OCI-LY7 (cell line): ENCODE data around the gene LTO1. TPM values are rescaled to one million over a fixed set of nuclear protein-coding genes. Genes with fewer than 3 reads are reported as not detected.

Experiments used
- BruUV-seq: library from RNA; stranded (reverse); fragments of 400-500 nt; replicated peaks from 2 replicates; lab custom pipeline; 2021; lab: Mats Ljungman, UMichigan
- CTCF ChIA-PET: fragments of 300-600 bp; sonication (Branson Sonifier 250); formaldehyde crosslinking; loops from one replicate; lab custom pipeline; 2022; ENCODE audit warnings: antibody characterized with exemption; ENCODE audit not compliant: unreplicated experiment; lab: Charles Lee
- POLR2A ChIA-PET: fragments of 300-600 bp; sonication (Branson Sonifier 250); formaldehyde crosslinking; loops from one replicate; lab custom pipeline; 2022; ENCODE audit warnings: antibody characterized with exemption; lab: Charles Lee
- DNase-seq: peaks from one replicate; pipeline ENCODE4 v3.0.0-alpha.2; 2015; ENCODE audit warnings: low spot score
- H2AFZ ChIP-seq: fragments of 200-600 bp; sonication (generic), shearing (Covaris generic); 2 replicates; pipeline ENCODE4 v1.6.1; 2014; ENCODE audit warnings: mild to moderate bottlenecking, antibody characterized with exemption, low read length, moderate library complexity
- H3K27ac ChIP-seq: fragments of 200-600 bp; sonication (generic); 2 replicates; pipeline ENCODE4 v1.5.1; 2014; ENCODE audit warnings: mixed run types, low read depth, mild to moderate bottlenecking, moderate library complexity, low read length, inconsistent platforms; ENCODE audit not compliant: poor library complexity, severe bottlenecking
- H3K36me3 ChIP-seq: fragments of 200-600 bp; sonication (generic); 2 replicates; pipeline ENCODE4 v1.6.1; 2014; ENCODE audit warnings: mild to moderate bottlenecking, antibody characterized with exemption, low read length, moderate library complexity, mixed read lengths; ENCODE audit not compliant: insufficient read depth
- H3K4me1 ChIP-seq: fragments of 200-600 bp; sonication (generic); 2 replicates; pipeline ENCODE4 v1.5.1; 2014; ENCODE audit warnings: mild to moderate bottlenecking, low read length; ENCODE audit not compliant: insufficient read depth, poor library complexity, severe bottlenecking
- H3K4me2 ChIP-seq: fragments of 200-600 bp; sonication (generic); 2 replicates; pipeline ENCODE4 v1.6.1; 2014; ENCODE audit warnings: mild to moderate bottlenecking, low read length
- H3K4me3 ChIP-seq: fragments of 200-600 bp; sonication (generic); 2 replicates; pipeline ENCODE4 v1.5.1; 2014; ENCODE audit warnings: mild to moderate bottlenecking, low read depth, low read length; ENCODE audit not compliant: poor library complexity, severe bottlenecking
- H3K79me2 ChIP-seq: fragments of 200-600 bp; sonication (generic); 2 replicates; pipeline ENCODE4 v1.6.1; 2016; ENCODE audit warnings: low read depth, mild to moderate bottlenecking, low read length, moderate library complexity, mixed read lengths; ENCODE audit not compliant: insufficient read depth
- H3K9me2 ChIP-seq: fragments of 200-600 bp; sonication (generic); 2 replicates; pipeline ENCODE4 v1.6.1; 2016; ENCODE audit warnings: mild to moderate bottlenecking, low read length, mixed read lengths; ENCODE audit not compliant: insufficient read depth
- H3K9me3 ChIP-seq: fragments of 200-600 bp; sonication (generic); 2 replicates; pipeline ENCODE4 v1.6.1; 2014; ENCODE audit warnings: mild to moderate bottlenecking, mixed run types, low read length, mixed read lengths
- H4K20me1 ChIP-seq: fragments of 200-600 bp; sonication (generic); 2 replicates; pipeline ENCODE4 v1.6.1; 2014; ENCODE audit warnings: mild to moderate bottlenecking, antibody characterized with exemption, low read length, moderate library complexity, mixed read lengths; ENCODE audit not compliant: insufficient read depth
- EZH2phosphoT487 ChIP-seq: fragments of 200-600 bp; sonication (generic); IDR thresholded peaks from 2 replicates; pipeline ENCODE4 v1.6.1; 2018; ENCODE audit warnings: low read depth, borderline replicate concordance, mild to moderate bottlenecking, mixed run types, antibody characterized with exemption, low read length, moderate library complexity, mixed read lengths
- intact Hi-C: fragments of 100-400 bp; cut with micrococcal nuclease; formaldehyde crosslinking; loops from one replicate; pipeline ENCODE4 v1.10.0; 2022; ENCODE audit not compliant: unreplicated experiment
- total RNA-seq, 2 experiments: library from RNA; depleted of rRNA in 1 of 2; stranded (reverse); fragments of >200 nt in 1 of 2; shearing (Covaris generic) in 1 of 2; gene quantifications; 2 replicates each; pipeline ENCODE4 v1.2.3, GENCODE V29; 2014 to 2022
- TF ChIP-seq, protein P1 (sequence below): fragments of 200-600 bp; sonication (generic); conservative IDR thresholded peaks from 2 replicates; pipeline ENCODE4 v1.5.1; 2014; ENCODE audit warnings: mild to moderate bottlenecking, antibody characterized with exemption, low read length, moderate library complexity, mixed read lengths

The LTO1 gene
- total RNA-seq, 2 experiments from 2014 or later: 28.8 to 35.9 TPM

DNA sequence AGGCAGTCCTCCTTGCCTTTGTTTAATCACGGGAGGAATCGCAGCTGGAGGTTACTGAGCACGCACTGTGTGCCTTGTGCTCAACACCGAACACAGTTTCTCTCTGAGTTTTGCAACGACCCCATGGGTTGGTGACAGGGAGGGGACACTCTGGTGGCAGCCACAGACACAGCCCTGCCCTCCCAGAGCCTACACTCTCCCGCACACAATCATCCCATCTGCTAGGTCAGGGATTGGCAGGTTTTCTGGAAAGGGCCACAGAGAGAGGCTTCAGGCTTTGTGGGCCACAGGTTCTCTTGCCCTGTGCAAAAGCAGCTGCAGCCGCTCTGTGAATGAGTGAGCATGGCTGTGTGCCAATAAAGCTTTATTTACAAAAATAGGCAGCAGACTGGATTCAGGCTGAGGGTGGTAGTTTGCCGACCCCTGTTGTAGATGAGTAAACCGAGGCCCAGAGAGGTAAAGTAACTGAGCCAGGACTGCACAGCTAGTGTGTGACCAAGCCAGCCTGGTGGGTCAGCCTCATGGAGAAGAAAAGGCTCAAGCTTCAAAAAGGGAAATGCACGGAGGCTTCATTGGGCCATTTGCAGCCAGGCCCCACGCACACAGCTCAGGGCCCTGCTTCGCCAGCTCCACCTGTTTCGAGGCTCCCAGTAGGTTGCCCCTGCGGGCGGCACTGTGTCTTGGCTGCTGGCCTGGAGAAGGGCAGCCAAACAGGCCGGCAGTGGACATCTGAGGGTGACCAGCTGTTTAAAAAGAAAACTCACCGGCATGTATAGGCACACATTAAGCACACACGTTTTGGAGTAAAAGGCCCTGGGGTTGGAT, 16.3 kb downstream of the LTO1 start:
- BruUV-seq: no TSS peak
- no peak overlapping the region for H2AFZ ChIP-seq
- H4K20me1 ChIP-seq: no peaks in the 10 kb centered on the region
- H3K79me2 ChIP-seq: no peaks in the 10 kb centered on the region
- H3K4me1 ChIP-seq: no peaks in the 10 kb centered on the region
- DNase-seq: no peak
- CTCF ChIA-PET: interaction anchor here (0.6 kb wide), 1 partner anchor 11 kb away, joined by 3 read pairs; no protein-coding TSS in a partner anchor
- H3K9me3 ChIP-seq: no peaks in the 10 kb centered on the region
- H3K9me2 ChIP-seq: no peaks in the 10 kb centered on the region
- no peaks in the 10 kb centered on the region for H3K36me3 ChIP-seq
- intact Hi-C loops: no loop called here
- H3K4me2 ChIP-seq: no peak overlapping the region
- H3K27ac ChIP-seq: no peak overlapping the region
- no peak overlapping the region for H3K4me3 ChIP-seq
- no peak for TF ChIP-seq EZH2phosphoT487
- TF ChIP-seq, protein P1, sequence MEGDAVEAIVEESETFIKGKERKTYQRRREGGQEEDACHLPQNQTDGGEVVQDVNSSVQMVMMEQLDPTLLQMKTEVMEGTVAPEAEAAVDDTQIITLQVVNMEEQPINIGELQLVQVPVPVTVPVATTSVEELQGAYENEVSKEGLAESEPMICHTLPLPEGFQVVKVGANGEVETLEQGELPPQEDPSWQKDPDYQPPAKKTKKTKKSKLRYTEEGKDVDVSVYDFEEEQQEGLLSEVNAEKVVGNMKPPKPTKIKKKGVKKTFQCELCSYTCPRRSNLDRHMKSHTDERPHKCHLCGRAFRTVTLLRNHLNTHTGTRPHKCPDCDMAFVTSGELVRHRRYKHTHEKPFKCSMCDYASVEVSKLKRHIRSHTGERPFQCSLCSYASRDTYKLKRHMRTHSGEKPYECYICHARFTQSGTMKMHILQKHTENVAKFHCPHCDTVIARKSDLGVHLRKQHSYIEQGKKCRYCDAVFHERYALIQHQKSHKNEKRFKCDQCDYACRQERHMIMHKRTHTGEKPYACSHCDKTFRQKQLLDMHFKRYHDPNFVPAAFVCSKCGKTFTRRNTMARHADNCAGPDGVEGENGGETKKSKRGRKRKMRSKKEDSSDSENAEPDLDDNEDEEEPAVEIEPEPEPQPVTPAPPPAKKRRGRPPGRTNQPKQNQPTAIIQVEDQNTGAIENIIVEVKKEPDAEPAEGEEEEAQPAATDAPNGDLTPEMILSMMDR: no peak
- POLR2A ChIA-PET: interaction anchor here (0.8 kb wide), 1 partner anchor 947 kb away, joined by 3 read pairs; no protein-coding TSS in a partner anchor

DNA sequence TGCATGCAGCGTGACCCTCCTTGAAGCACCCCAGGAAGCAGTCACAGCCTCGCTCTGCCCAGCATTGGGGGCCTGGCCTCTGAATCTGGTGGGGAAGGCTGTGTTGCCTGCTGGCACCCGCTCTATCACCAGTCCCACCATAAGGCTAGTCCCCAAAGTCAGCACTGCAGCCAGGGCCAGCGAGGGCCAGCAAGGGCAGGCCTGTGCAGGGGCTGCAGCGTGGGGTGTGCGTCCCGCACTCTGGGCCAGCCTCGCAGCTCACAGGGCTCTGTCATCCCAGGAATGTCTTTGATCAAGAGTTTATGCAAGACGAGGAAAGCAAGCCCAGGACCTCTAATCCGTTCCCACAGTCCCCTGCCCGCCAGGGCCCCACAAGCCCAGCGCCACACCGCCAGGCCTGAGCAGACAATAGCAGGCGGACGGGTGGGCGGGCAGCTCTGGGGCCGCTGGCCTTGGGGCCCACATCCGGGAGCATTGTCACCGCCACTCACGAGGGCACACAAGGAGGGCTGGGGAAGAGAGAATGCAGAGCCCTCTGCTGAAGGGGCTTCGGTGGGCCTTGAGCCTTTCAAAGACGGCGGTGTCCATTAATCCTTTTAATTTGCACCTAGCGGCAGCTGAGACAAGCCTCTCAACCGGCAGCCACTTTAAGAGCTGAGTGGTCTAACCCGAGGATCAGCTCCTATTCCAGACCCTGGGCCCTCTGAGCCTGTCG, 17.1 kb downstream of the LTO1 start:
- Histone ChIP-seq H3K27ac (no peak overlapping the region), H3K36me3 (no peaks in the 10 kb centered on the region), H3K4me3 (no peak overlapping the region), H3K9me2 (no peaks in the 10 kb centered on the region), H3K9me3 (no peaks in the 10 kb centered on the region), H3K4me1 (no peaks in the 10 kb centered on the region), H3K79me2 (no peaks in the 10 kb centered on the region), H2AFZ (no peak overlapping the region), H3K4me2 (no peak overlapping the region), H4K20me1 (no peaks in the 10 kb centered on the region)
- ChIA-PET CTCF (interaction anchor here (0.6 kb wide), 1 partner anchor 11 kb away, joined by 3 read pairs; no protein-coding TSS in a partner anchor), POLR2A (no interaction called here)
- TF ChIP-seq EZH2phosphoT487: no peak
- TF ChIP-seq, protein P1: no peak
- BruUV-seq: no TSS peak
- DNase-seq: no peak
- intact Hi-C loops: no loop called here
